Measurements from ENCODE around the gene PARD6A. TPM values are rescaled to one million over a fixed set of nuclear protein-coding genes. Genes with fewer than 3 reads are reported as not detected.
A peak's percentile ranks its signal among the peaks of the same experiment; 100 is the strongest.

The PARD6A gene
- total RNA-seq, 1 experiment from 2014 or later: 4.4 TPM

GRCh38 chr16:67669499-67670101, 8.8 kb downstream of the PARD6A start:
- DNase-seq: no peak
- Histone ChIP-seq H3K79me2 (ENCODE audit: low read depth) (no peaks in the 10 kb centered on the region), H4K20me1 (ENCODE audit: insufficient read depth) (no peaks in the 10 kb centered on the region), H3K4me2 (no peak overlapping the region), H3K27ac (no peak overlapping the region), H2AFZ (no peak overlapping the region), H3K27me3 (ENCODE audit: insufficient read depth, low read depth) (no peaks in the 10 kb centered on the region), H3K36me3 (ENCODE audit: low read depth) (no peaks in the 10 kb centered on the region), H3F3A (ENCODE audit: insufficient read depth, low read depth) (peaks cover 9% of the 10 kb centered on the region; the same call in 1 of the 2 replicates), H3K9me2 (ENCODE audit: insufficient read depth) (no peaks in the 10 kb centered on the region), H3K9me3 (ENCODE audit: insufficient read depth, low read depth) (no peaks in the 10 kb centered on the region), H3K4me1 (replicated peaks; ENCODE audit: insufficient read depth) (no peaks in the 10 kb centered on the region), H3K4me3 (no peak overlapping the region)
- ChIA-PET POLR2A (ENCODE audit: unreplicated experiment) (no interaction called here), CTCF (interaction anchor here (0.6 kb wide), 1 partner anchor 398 kb away, joined by 4 read pairs; no protein-coding TSS in a partner anchor)
- intact Hi-C loops (cut with micrococcal nuclease; ENCODE audit: unreplicated experiment): loop anchor here (2.0 to 10.0 kb wide), 2 partner anchors 107 to 565 kb away; partner anchors contain the start of genes CTCF and ESRP2
- no peak for TF ChIP-seq CTCF (conservative IDR thresholded peaks at IDR 0.05)
- no peak for TF ChIP-seq EZH2 (IDR thresholded peaks at IDR 0.05; ENCODE audit: low read depth)
- no TSS peak for BruUV-seq (replicated peaks)

DNA sequence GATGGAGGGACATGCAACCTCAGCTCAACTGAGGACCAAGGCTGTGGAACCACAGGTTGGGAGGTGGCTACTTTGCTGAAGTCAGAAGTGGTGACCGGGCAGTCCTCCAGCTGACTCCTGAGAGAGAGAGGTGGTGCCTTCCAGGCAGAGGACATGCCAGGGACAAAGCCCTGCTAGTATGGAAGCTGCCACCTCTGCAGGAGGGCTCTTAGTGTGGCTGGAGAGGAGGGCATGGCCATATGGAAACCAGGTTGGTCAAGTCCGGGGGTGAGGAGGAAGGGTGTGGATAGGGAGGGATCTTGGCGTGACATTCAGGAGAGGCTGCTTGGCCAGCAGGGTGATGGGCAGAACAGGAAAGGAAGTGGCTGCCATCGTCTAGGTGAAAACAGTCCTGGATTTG, 11.5 kb downstream of the PARD6A start:
- H3K27ac ChIP-seq: no peak overlapping the region
- no peaks in the 10 kb centered on the region for H3K27me3 ChIP-seq (ENCODE audit: insufficient read depth, low read depth)
- no peaks in the 10 kb centered on the region for H3K36me3 ChIP-seq (ENCODE audit: low read depth)
- no peaks in the 10 kb centered on the region for H3K9me2 ChIP-seq (ENCODE audit: insufficient read depth)
- CTCF ChIA-PET: interaction anchor here (0.5 to 1.3 kb wide), 3 partner anchors 144 to 217 kb away, joined by 3 to 9 read pairs (median 6); no protein-coding TSS in a partner anchor
- H4K20me1 ChIP-seq (ENCODE audit: insufficient read depth): no peaks in the 10 kb centered on the region
- peaks cover 18% of the 10 kb centered on the region for H3K4me1 ChIP-seq (replicated peaks; ENCODE audit: insufficient read depth)
- TF ChIP-seq EZH2 (IDR thresholded peaks at IDR 0.05; ENCODE audit: low read depth) (no peak), CTCF (conservative IDR thresholded peaks at IDR 0.05) (no peak)
- H3F3A ChIP-seq (ENCODE audit: insufficient read depth, low read depth): peaks cover 27% of the 10 kb centered on the region
- POLR2A ChIA-PET (ENCODE audit: unreplicated experiment): no interaction called here
- no peak overlapping the region for H3K4me3 ChIP-seq
- H2AFZ ChIP-seq: no peak overlapping the region
- peak in 1 of 2 experiments; percentile 35 for DNase-seq
- H3K4me2 ChIP-seq: no peak overlapping the region
- H3K9me3 ChIP-seq (ENCODE audit: insufficient read depth, low read depth): no peaks in the 10 kb centered on the region
- intact Hi-C loops (cut with micrococcal nuclease; ENCODE audit: unreplicated experiment): loop anchor here (1.0 to 10.0 kb wide), 4 partner anchors 134 to 562 kb away; partner anchors contain the start of genes ESRP2, RANBP10 and TSNAXIP1
- 0 out of 2 replicates have a peak, but pooled peaks cover 3% of the 10 kb centered on the region for H3K79me2 ChIP-seq (ENCODE audit: low read depth)
- no TSS peak for BruUV-seq (replicated peaks)

DNA sequence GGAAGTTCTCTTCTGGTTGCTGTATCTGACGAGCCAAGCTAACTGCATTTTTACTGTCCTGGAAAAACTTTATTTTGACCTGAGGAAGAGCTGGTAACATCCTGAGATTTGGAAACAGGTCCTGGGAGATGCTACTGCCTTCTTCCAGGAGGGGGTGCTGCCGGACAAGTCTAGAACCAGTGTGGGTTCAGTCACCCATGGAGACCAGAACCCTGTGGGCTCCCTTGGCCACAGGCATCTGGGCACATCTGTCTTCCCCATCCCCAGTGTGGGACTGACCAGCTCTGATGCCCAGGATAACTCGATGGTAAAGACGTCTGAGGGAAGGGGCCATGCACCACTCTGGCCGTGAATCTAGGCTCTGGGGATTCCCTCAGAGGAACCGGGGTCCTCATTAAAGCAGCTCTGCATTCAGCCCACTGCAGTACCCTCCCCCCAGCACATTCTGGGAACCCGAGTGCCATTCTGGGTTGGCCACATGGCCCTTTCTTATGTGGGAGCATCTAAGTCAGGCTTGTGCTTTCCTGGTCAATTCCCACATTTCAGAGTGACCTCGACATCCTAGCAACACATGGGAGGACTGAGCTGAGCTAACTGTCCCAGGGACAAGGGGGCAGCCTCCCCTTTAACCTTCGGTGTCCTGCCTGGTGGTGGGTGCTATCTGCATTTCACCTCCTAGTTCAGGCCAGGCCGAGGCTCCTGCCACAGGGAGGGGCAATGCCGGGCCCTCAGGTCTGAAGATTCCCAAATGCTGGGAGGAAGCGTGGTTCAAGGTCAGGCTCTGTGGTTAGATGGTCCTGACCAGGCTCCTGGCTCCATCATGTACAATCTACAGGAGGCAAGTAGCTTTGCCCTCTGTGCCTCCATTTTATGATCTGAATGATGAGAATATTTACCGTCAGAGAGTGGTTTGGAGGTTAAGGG, 12.2 kb downstream of the PARD6A start:
- TF ChIP-seq EZH2 (IDR thresholded peaks at IDR 0.05; ENCODE audit: low read depth) (no peak), CTCF (conservative IDR thresholded peaks at IDR 0.05) (peak; percentile 84)
- CTCF ChIA-PET: interaction anchor here (0.5 to 1.3 kb wide), 4 partner anchors 148 to 217 kb away, joined by 5 to 9 read pairs (median 6); no protein-coding TSS in a partner anchor
- Histone ChIP-seq H3K9me2 (ENCODE audit: insufficient read depth) (no peaks in the 10 kb centered on the region), H3K4me2 (no peak overlapping the region), H2AFZ (no peak overlapping the region), H3K4me1 (replicated peaks; ENCODE audit: insufficient read depth) (peaks cover 25% of the 10 kb centered on the region), H3K9me3 (ENCODE audit: insufficient read depth, low read depth) (no peaks in the 10 kb centered on the region), H3K27me3 (ENCODE audit: insufficient read depth, low read depth) (no peaks in the 10 kb centered on the region), H3K79me2 (ENCODE audit: low read depth) (0 out of 2 replicates have a peak, but pooled peaks cover 3% of the 10 kb centered on the region), H3K36me3 (ENCODE audit: low read depth) (no peaks in the 10 kb centered on the region), H4K20me1 (ENCODE audit: insufficient read depth) (no peaks in the 10 kb centered on the region), H3F3A (ENCODE audit: insufficient read depth, low read depth) (peaks cover 34% of the 10 kb centered on the region), H3K4me3 (no peak overlapping the region), H3K27ac (no peak overlapping the region)
- intact Hi-C loops (cut with micrococcal nuclease; ENCODE audit: unreplicated experiment): loop anchor here (1.0 to 10.0 kb wide), 4 partner anchors 134 to 562 kb away; partner anchors contain the start of genes ESRP2, RANBP10 and TSNAXIP1
- peak; percentile 39 to 67 for DNase-seq
- POLR2A ChIA-PET (ENCODE audit: unreplicated experiment): no interaction called here
- BruUV-seq (replicated peaks): no TSS peak
